Measurements from ENCODE around the gene GPI. TPM values are rescaled to one million over a fixed set of nuclear protein-coding genes. Genes with fewer than 3 reads are reported as not detected.

The GPI gene
- total RNA-seq, 1 donor from 2014 or later, result 221 TPM

DNA sequence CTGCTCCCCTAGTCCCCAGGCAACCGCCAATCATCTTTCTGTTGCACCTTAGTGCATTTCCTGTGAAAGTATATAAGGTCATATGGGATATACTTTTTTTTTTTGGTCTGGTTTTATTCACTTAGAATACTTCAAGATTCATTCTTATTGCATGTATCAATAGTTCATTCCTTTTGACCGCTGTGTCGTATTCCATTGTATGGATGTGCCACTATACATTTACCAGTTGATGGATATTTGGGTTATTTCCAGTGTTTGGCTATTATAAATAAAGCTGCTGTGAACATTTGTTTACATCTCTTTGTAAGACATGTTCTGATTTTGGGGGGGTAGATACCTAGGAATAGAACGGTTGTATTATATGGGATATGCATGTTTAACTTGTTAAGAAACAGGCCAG, 53.3 kb downstream of the GPI start:
- TF ChIP-seq CTCF (IDR thresholded peaks at IDR 0.05), result no peak
- H3K4me1 Mint-ChIP-seq (ENCODE audit: low read depth), result peaks cover 3% of the 10 kb centered on the region
- no peak for DNase-seq (ENCODE audit: low spot score)
- no peaks in the 10 kb centered on the region for H3K27me3 Mint-ChIP-seq (ENCODE audit: low read depth)
- H3K4me3 Mint-ChIP-seq (ENCODE audit: unreplicated experiment), result no peak overlapping the region
- peaks cover 6% of the 10 kb centered on the region for H3K36me3 Mint-ChIP-seq (ENCODE audit: low read depth)
- H3K9me3 Mint-ChIP-seq (ENCODE audit: low read depth), result no peaks in the 10 kb centered on the region
- H3K27ac Mint-ChIP-seq (ENCODE audit: unreplicated experiment), result no peak overlapping the region

GRCh38 chr19:34426096-34426661, 61.2 kb downstream of the GPI start:
- H3K36me3 Mint-ChIP-seq (ENCODE audit: low read depth), result no peaks in the 10 kb centered on the region
- no peak overlapping the region for H3K27ac Mint-ChIP-seq (ENCODE audit: unreplicated experiment)
- no peak for DNase-seq (ENCODE audit: low spot score)
- no peaks in the 10 kb centered on the region for H3K9me3 Mint-ChIP-seq (ENCODE audit: low read depth)
- no peak for TF ChIP-seq CTCF (IDR thresholded peaks at IDR 0.05)
- no peaks in the 10 kb centered on the region for H3K27me3 Mint-ChIP-seq (ENCODE audit: low read depth)
- peaks cover 27% of the 10 kb centered on the region for H3K4me1 Mint-ChIP-seq (ENCODE audit: low read depth)
- no peak overlapping the region for H3K4me3 Mint-ChIP-seq (ENCODE audit: unreplicated experiment)

DNA sequence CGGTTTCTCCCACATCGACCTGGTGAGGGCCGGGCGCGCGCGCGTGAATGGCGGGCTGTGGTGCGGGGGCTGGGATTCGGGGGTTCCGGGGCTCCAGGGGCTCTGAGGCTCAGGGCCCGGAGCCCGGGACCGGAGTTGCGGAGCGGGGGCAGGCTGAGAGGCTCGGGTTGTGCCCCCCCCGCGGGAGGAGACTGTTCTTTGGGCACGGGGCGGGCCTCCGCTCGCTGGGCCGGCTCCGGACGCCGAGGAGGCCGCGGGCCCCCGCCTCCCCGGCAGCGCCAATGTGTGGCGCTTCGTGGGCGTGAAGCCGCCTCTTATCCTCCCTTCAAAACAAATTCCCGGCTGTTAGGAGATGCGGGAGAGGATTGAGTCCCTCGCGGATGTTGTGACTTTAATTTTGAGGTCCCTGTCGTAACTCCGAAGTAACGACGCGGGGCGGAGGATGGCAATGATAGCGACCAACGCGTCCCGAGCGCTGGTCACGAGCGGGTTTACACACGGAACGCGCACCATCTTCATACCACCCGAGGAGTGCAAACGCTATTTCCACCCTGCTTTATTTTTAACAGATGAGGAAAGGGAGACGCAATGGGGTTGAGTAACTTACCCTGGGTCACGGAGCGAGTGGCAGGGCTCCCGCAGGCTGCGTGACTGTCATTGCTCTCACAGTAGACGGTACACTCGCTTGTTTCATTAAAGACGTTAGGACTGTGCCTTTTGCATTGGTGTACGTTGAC, 63.7 kb downstream of the GPI start:
- peak overlapping the region; percentile 97 for H3K4me3 Mint-ChIP-seq (ENCODE audit: unreplicated experiment)
- no peaks in the 10 kb centered on the region for H3K9me3 Mint-ChIP-seq (ENCODE audit: low read depth)
- H3K27ac Mint-ChIP-seq (ENCODE audit: unreplicated experiment), result peak overlapping the region; percentile 99
- DNase-seq (ENCODE audit: low spot score), result no peak
- H3K27me3 Mint-ChIP-seq (ENCODE audit: low read depth), result no peaks in the 10 kb centered on the region
- peak; percentile 18 for TF ChIP-seq CTCF (IDR thresholded peaks at IDR 0.05)
- H3K4me1 Mint-ChIP-seq (ENCODE audit: low read depth), result peaks cover 52% of the 10 kb centered on the region
- peaks cover 7% of the 10 kb centered on the region for H3K36me3 Mint-ChIP-seq (ENCODE audit: low read depth)

GRCh38 chr19:34429553-34429952, 64.6 kb downstream of the GPI start:
- peak overlapping the region; percentile 97 for H3K4me3 Mint-ChIP-seq (ENCODE audit: unreplicated experiment)
- H3K36me3 Mint-ChIP-seq (ENCODE audit: low read depth), result peaks cover 12% of the 10 kb centered on the region
- peak overlapping the region; percentile 99 for H3K27ac Mint-ChIP-seq (ENCODE audit: unreplicated experiment)
- no peak for TF ChIP-seq CTCF (IDR thresholded peaks at IDR 0.05)
- peaks cover 60% of the 10 kb centered on the region for H3K4me1 Mint-ChIP-seq (ENCODE audit: low read depth)
- H3K27me3 Mint-ChIP-seq (ENCODE audit: low read depth), result no peaks in the 10 kb centered on the region
- no peaks in the 10 kb centered on the region for H3K9me3 Mint-ChIP-seq (ENCODE audit: low read depth)
- no peak for DNase-seq (ENCODE audit: low spot score)

DNA sequence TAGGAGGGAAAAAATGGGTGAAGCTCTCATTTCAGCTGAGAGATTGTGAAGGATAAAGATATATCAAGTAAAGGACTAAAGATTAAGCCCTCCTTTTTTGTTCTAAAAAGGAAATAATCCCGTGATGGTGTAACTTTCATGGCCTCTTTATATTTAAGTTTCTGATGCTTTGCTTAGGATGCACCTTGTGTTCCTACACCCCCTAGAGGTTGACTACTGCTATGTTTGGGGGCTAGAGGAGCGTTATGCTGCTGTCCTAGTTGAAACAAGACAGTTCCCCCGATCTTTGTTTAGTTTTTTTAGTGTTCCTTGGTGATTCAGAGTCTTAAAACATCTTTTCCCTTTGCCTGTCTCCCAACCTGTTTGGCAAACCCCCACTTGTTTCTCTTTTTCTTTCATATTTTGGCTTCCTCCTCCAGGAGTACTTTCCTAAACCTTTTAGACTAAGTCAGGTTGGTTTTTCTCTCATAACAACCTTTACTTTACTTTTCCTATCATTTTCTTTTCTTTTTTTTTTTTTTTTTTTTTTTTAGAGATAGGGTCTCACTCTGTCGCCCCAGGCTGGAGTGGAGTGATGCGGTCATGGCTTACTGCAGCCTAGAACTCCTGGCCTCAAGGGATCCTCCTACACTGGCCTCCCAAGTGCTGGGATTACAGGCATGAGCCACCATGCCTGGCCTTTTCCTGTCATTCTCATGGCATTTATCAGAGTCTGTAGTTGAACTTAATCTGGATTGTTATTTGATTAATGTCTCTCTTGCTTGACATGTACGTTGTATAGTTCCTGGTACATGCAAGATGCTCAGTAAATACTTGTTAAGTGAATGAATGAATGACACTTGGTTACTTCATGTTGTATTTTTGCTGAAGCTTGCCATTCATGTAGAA, 66.0 kb downstream of the GPI start:
- Mint-ChIP-seq H3K27ac (ENCODE audit: unreplicated experiment) (peak overlapping the region; percentile 99), H3K4me3 (ENCODE audit: unreplicated experiment) (peak overlapping the region; percentile 97), H3K4me1 (ENCODE audit: low read depth) (peaks cover 68% of the 10 kb centered on the region), H3K9me3 (ENCODE audit: low read depth) (no peaks in the 10 kb centered on the region), H3K27me3 (ENCODE audit: low read depth) (no peaks in the 10 kb centered on the region), H3K36me3 (ENCODE audit: low read depth) (peaks cover 14% of the 10 kb centered on the region)
- no peak for DNase-seq (ENCODE audit: low spot score)
- TF ChIP-seq CTCF (IDR thresholded peaks at IDR 0.05), result peak; percentile 79
